ENCODE data around the gene PAQR5. TPM values are rescaled to one million over a fixed set of nuclear protein-coding genes. Genes with fewer than 3 reads are reported as not detected.

Gene PAQR5
- total and polyA plus RNA-seq, 2 donors (not counting 3 experiments of a cell fraction or from before 2014, with no cell fraction given), result 0.08 to 0.09 TPM

GRCh38 chr15:69384626-69385598, 86.2 kb downstream of the PAQR5 start:
- dilution Hi-C loops (cut with MboI; ENCODE audit: extremely low pct_ligation_motif_present, low sequenced_read_pairs) (no loop called here), intact Hi-C loops (cut with micrococcal nuclease) (no loop called here)
- peaks cover 0 to 1% of the 10 kb centered on the region in 2 experiments for H3K27me3 ChIP-seq (ENCODE audit: control insufficient read depth in 2 of 2, insufficient read depth in 2 of 2, low read length in 2 of 2)
- H4K20me1 ChIP-seq (replicated peaks; ENCODE audit: control insufficient read depth, extremely low read depth, insufficient read depth, low read length), result no peaks in the 10 kb centered on the region
- no TSS peak for BruUV-seq (replicated peaks)
- H3K36me3 ChIP-seq (ENCODE audit: control insufficient read depth in 2 of 2, extremely low read depth in 1 of 2, insufficient read depth in 2 of 2, low read length in 2 of 2), result no peaks in the 10 kb centered on the region
- ChIA-PET POLR2A (no interaction called here), CTCF (interaction anchor here (1.1 kb wide), 1 partner anchor 10 kb away, joined by 7 read pairs; no protein-coding TSS in a partner anchor)
- no peak overlapping the region for H3K4me3 ChIP-seq (replicated peaks in 1 of 3; ENCODE audit: insufficient read depth in 1 of 3, low read depth in 1 of 3, low read length in 3 of 3)
- TF ChIP-seq FOS (IDR thresholded peaks at IDR 0.05; ENCODE audit: borderline replicate concordance, insufficient read depth, low read length) (no peak), EZH2 (IDR thresholded peaks at IDR 0.05; ENCODE audit: borderline replicate concordance, low read depth, low read length, severe bottlenecking) (no peak), JUN (IDR thresholded peaks at IDR 0.05; ENCODE audit: borderline replicate concordance, insufficient read depth, insufficient read length, low read depth) (no peak), MYC (IDR thresholded peaks at IDR 0.05; ENCODE audit: low read depth, low read length) (no peak), POLR2A (IDR thresholded peaks at IDR 0.05; ENCODE audit: low read depth, low read length) (no peak), GATA2 (IDR thresholded peaks at IDR 0.05; ENCODE audit: insufficient read depth, insufficient read length, low read depth, low read length) (no peak)
- H3K9me3 ChIP-seq (replicated peaks; ENCODE audit: control insufficient read depth, insufficient read depth, low read length), result no peaks in the 10 kb centered on the region
- H3K4me1 ChIP-seq (ENCODE audit: control insufficient read depth, extremely low read depth, insufficient read depth, low read length), result no peaks in the 10 kb centered on the region
- FAIRE-seq (no peak), DNase-seq (ENCODE audit: low read depth, low spot score) (no peak)
- H3K79me2 ChIP-seq (ENCODE audit: control insufficient read depth, insufficient read depth, low read length), result no peaks in the 10 kb centered on the region
- no peaks in the 10 kb centered on the region for H3K9me1 ChIP-seq (replicated peaks; ENCODE audit: control insufficient read depth, extremely low read depth, insufficient read depth, low read length)
- no peak overlapping the region for H2AFZ ChIP-seq (ENCODE audit: low read depth, low read length)
- no peak overlapping the region for H3K9ac ChIP-seq (replicated peaks; ENCODE audit: extremely low read depth, insufficient read depth, low read length)
- no peak overlapping the region for H3K4me2 ChIP-seq (ENCODE audit: insufficient read depth, low read length)
- H3K27ac ChIP-seq (ENCODE audit: insufficient read depth, low read depth, low read length), result no peak overlapping the region

GRCh38 chr15:69385831-69386230, 87.1 kb downstream of the PAQR5 start:
- ChIA-PET POLR2A (no interaction called here), CTCF (no interaction called here)
- DNase-seq (ENCODE audit: low read depth, low spot score), result no peak
- no peak overlapping the region for H3K4me2 ChIP-seq (ENCODE audit: insufficient read depth, low read length)
- no peaks in the 10 kb centered on the region for H3K9me3 ChIP-seq (replicated peaks; ENCODE audit: control insufficient read depth, insufficient read depth, low read length)
- dilution Hi-C loops (cut with MboI; ENCODE audit: extremely low pct_ligation_motif_present, low sequenced_read_pairs), result no loop called here
- H3K9me1 ChIP-seq (replicated peaks; ENCODE audit: control insufficient read depth, extremely low read depth, insufficient read depth, low read length), result no peaks in the 10 kb centered on the region
- no peak overlapping the region for H3K27ac ChIP-seq (ENCODE audit: insufficient read depth, low read depth, low read length)
- no peak overlapping the region for H3K9ac ChIP-seq (replicated peaks; ENCODE audit: extremely low read depth, insufficient read depth, low read length)
- intact Hi-C loops (cut with micrococcal nuclease), result no loop called here
- no peaks in the 10 kb centered on the region for H3K4me1 ChIP-seq (ENCODE audit: control insufficient read depth, extremely low read depth, insufficient read depth, low read length)
- no peak overlapping the region for H3K4me3 ChIP-seq (replicated peaks in 1 of 3; ENCODE audit: insufficient read depth in 1 of 3, low read depth in 1 of 3, low read length in 3 of 3)
- no peaks in the 10 kb centered on the region for H3K27me3 ChIP-seq (ENCODE audit: control insufficient read depth in 2 of 2, insufficient read depth in 2 of 2, low read length in 2 of 2)
- H4K20me1 ChIP-seq (replicated peaks; ENCODE audit: control insufficient read depth, extremely low read depth, insufficient read depth, low read length), result no peaks in the 10 kb centered on the region
- H3K79me2 ChIP-seq (ENCODE audit: control insufficient read depth, insufficient read depth, low read length), result no peaks in the 10 kb centered on the region
- TF ChIP-seq POLR2A (IDR thresholded peaks at IDR 0.05; ENCODE audit: low read depth, low read length) (no peak), MAX (IDR thresholded peaks at IDR 0.05; ENCODE audit: insufficient read depth, insufficient read length) (no peak), GATA2 (IDR thresholded peaks at IDR 0.05; ENCODE audit: insufficient read depth, insufficient read length, low read depth, low read length) (no peak), POLR2AphosphoS5 (IDR thresholded peaks at IDR 0.05; ENCODE audit: insufficient read depth, low read depth, low read length) (no peak), EZH2 (IDR thresholded peaks at IDR 0.05; ENCODE audit: borderline replicate concordance, low read depth, low read length, severe bottlenecking) (no peak), FOS (IDR thresholded peaks at IDR 0.05; ENCODE audit: borderline replicate concordance, insufficient read depth, low read length) (no peak), JUN (IDR thresholded peaks at IDR 0.05; ENCODE audit: borderline replicate concordance, insufficient read depth, insufficient read length, low read depth) (no peak), MYC (IDR thresholded peaks at IDR 0.05; ENCODE audit: low read depth, low read length) (no peak)
- TF ChIP-seq, protein P1, sequence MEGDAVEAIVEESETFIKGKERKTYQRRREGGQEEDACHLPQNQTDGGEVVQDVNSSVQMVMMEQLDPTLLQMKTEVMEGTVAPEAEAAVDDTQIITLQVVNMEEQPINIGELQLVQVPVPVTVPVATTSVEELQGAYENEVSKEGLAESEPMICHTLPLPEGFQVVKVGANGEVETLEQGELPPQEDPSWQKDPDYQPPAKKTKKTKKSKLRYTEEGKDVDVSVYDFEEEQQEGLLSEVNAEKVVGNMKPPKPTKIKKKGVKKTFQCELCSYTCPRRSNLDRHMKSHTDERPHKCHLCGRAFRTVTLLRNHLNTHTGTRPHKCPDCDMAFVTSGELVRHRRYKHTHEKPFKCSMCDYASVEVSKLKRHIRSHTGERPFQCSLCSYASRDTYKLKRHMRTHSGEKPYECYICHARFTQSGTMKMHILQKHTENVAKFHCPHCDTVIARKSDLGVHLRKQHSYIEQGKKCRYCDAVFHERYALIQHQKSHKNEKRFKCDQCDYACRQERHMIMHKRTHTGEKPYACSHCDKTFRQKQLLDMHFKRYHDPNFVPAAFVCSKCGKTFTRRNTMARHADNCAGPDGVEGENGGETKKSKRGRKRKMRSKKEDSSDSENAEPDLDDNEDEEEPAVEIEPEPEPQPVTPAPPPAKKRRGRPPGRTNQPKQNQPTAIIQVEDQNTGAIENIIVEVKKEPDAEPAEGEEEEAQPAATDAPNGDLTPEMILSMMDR (IDR thresholded peaks at IDR 0.05; ENCODE audit: extremely low read depth in 1 of 2, insufficient read depth in 1 of 2, low read depth in 1 of 2, low read length in 2 of 2), result no peak
- no peak overlapping the region for H2AFZ ChIP-seq (ENCODE audit: low read depth, low read length)
- BruUV-seq (replicated peaks), result no TSS peak
- no peak for FAIRE-seq
- no peaks in the 10 kb centered on the region for H3K36me3 ChIP-seq (ENCODE audit: control insufficient read depth in 2 of 2, extremely low read depth in 1 of 2, insufficient read depth in 2 of 2, low read length in 2 of 2)

All from endothelial cell of umbilical vein (primary cell).